Colonic mucosa (tissue), 4 donors: ENCODE results near the gene NEU4. TPM values are rescaled to one million over a fixed set of nuclear protein-coding genes. Genes with fewer than 3 reads are reported as not detected.
"Not testable (repeated sequence)": the region's sequence is repeated elsewhere in the genome, so short reads cannot be mapped to it uniquely, and the experiment has no call there.

Experiments used
- DNase-seq: peaks from one replicate; pipeline ENCODE4 v3.0.0-alpha.2; 2020
- H3K27ac ChIP-seq: fragments of 200-600 bp; one replicate; pipeline ENCODE4 v1.8.0; 2021
- H3K27me3 ChIP-seq: fragments of 200-600 bp; one replicate; pipeline ENCODE4 v1.8.0; 2021
- H3K36me3 ChIP-seq: fragments of 200-600 bp; one replicate; pipeline ENCODE4 v1.8.0; 2021
- H3K4me1 ChIP-seq: fragments of 200-600 bp; one replicate; pipeline ENCODE4 v1.8.0; 2021; ENCODE audit warnings: mild to moderate bottlenecking
- H3K4me3 ChIP-seq: fragments of 200-600 bp; one replicate; pipeline ENCODE4 v1.8.0; 2021
- H3K9ac ChIP-seq, 2 donors: one replicate each; pipeline ENCODE4 v1.7.0; 2013; ENCODE audit warnings: control low read depth in 2 of 2, low read depth in 2 of 2, low read length in 2 of 2
- H3K9me3 ChIP-seq: fragments of 200-600 bp; one replicate; pipeline ENCODE4 v1.8.0; 2021
- CTCF ChIP-seq: fragments of 200-600 bp; IDR thresholded peaks from one replicate; pipeline ENCODE4 v1.8.0; 2022; ENCODE audit warnings: antibody characterized with exemption, mild to moderate bottlenecking
- intact Hi-C: fragments of 100-400 bp; cut with DNase I; formaldehyde crosslinking; loops from one replicate; pipeline ENCODE4 v1.14.1; 2022
- total RNA-seq, 2 donors: library from RNA; stranded (reverse); fragmentation: NEBNext Ultra II Directional in 1 of 2; extraction: Animal tissue kit (Norgen Biotek cat#: 25700) in 1 of 2; gene quantifications; one replicate each; pipeline ENCODE4 v1.2.1, GENCODE V29; 2021
- donor health status: healthy.
- donor health status: DM: no; HTN: no; CAD: no.
- donor health status: DM: no; HTN: no; CAD: no.

The NEU4 gene
- total RNA-seq, 2 donors from 2014 or later = 36.9 to 84.5 TPM

GRCh38 chr2:241801611-241802420 is 7.2 kb upstream of the NEU4 start:
- intact Hi-C loops = no loop called here
- peak; percentile 66 for DNase-seq
- Histone ChIP-seq H3K27ac (no peak overlapping the region), H3K4me3 (no peak overlapping the region), H3K36me3 (no peaks in the 10 kb centered on the region), H3K4me1 (no peaks in the 10 kb centered on the region), H3K9ac (no peak overlapping the region), H3K27me3 (peaks cover 6% of the 10 kb centered on the region), H3K9me3 (no peaks in the 10 kb centered on the region)
- no peak for TF ChIP-seq CTCF

- Histone ChIP-seq H3K9ac (no peak overlapping the region), H3K27ac (no peak overlapping the region), H3K4me1 (no peaks in the 10 kb centered on the region), H3K27me3 (peaks cover 6% of the 10 kb centered on the region), H3K9me3 (no peaks in the 10 kb centered on the region), H3K4me3 (no peak overlapping the region), H3K36me3 (no peaks in the 10 kb centered on the region)
- peak; percentile 22 for DNase-seq
- TF ChIP-seq CTCF = no peak
- intact Hi-C loops = no loop called here
These were observed 6.3 kb upstream of the NEU4 start for GRCh38 chr2:241802421-241803318.

- H3K27ac ChIP-seq = no peak overlapping the region
- H3K4me3 ChIP-seq = peak overlapping the region; percentile 20
- H3K27me3 ChIP-seq = peaks cover 6% of the 10 kb centered on the region
These were observed 5.3 kb upstream of the NEU4 start for GRCh38 chr2:241803387-241804325.

GRCh38 chr2:241804326-241805229 is 4.4 kb upstream of the NEU4 start:
- H3K4me1 ChIP-seq = no peaks in the 10 kb centered on the region
- H3K9me3 ChIP-seq = no peaks in the 10 kb centered on the region
- no peak overlapping the region for H3K4me3 ChIP-seq
- intact Hi-C loops = no loop called here
- H3K27ac ChIP-seq = no peak overlapping the region
- H3K27me3 ChIP-seq = peaks cover 6% of the 10 kb centered on the region
- no peaks in the 10 kb centered on the region for H3K36me3 ChIP-seq
- no peak overlapping the region for H3K9ac ChIP-seq
- peak; percentile 24 for DNase-seq
- no peak for TF ChIP-seq CTCF

More at GRCh38 chr2:241803387-241804325, 5.3 kb upstream of the NEU4 start:
- TF ChIP-seq CTCF = no peak
- H3K36me3 ChIP-seq = no peaks in the 10 kb centered on the region
- DNase-seq = peak; percentile 26
- H3K9me3 ChIP-seq = no peaks in the 10 kb centered on the region
- no peaks in the 10 kb centered on the region for H3K4me1 ChIP-seq
- H3K9ac ChIP-seq = no peak overlapping the region
- intact Hi-C loops = no loop called here

- H3K27me3 ChIP-seq, H3K9me3 ChIP-seq, DNase-seq, intact Hi-C loops, H3K4me3 ChIP-seq, H3K9ac ChIP-seq, H3K4me1 ChIP-seq, H3K27ac ChIP-seq, H3K36me3 ChIP-seq: not testable (repeated sequence)
These were observed 2.8 kb upstream of the NEU4 start for GRCh38 chr2:241806217-241806616.
